HG02943 (cell line): Measurements from ENCODE around the gene LRRFIP1.
"Not testable (repeated sequence)": the region's sequence is repeated elsewhere in the genome, so short reads cannot be mapped to it uniquely, and the experiment has no call there.

Experiments used
- ATAC-seq: cut with Tn5 transposase; IDR thresholded peaks from one replicate; pipeline ENCODE4 v1.9.1; 2021; ENCODE audit warnings: mild to moderate bottlenecking, low read depth, moderate library complexity; ENCODE audit not compliant: unreplicated experiment

LRRFIP1 gene

GRCh38 chr2:237680702-237681478 is 53.5 kb downstream of the LRRFIP1 start:
- ATAC-seq = no peak

DNA sequence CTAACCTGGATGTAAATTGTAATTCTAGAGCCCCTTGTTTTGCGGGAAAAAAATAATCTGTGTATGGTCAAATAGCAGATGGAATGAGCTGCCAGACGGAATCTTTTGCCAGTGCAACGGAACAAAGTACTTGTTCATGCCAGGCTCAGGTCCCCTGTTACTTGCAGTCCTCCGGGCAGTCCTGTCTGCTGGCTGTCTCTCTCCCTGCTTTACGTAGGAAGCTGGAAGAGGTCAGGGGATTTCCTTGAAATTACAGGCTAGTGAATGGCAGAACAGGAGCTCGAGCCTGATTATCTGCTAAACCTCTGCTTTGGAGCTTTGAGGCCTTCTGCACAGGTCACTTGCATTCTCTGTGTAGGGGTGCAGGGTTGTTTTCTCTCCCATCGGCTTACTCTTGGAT is 54.8 kb downstream of the LRRFIP1 start:
- ATAC-seq = no peak

DNA sequence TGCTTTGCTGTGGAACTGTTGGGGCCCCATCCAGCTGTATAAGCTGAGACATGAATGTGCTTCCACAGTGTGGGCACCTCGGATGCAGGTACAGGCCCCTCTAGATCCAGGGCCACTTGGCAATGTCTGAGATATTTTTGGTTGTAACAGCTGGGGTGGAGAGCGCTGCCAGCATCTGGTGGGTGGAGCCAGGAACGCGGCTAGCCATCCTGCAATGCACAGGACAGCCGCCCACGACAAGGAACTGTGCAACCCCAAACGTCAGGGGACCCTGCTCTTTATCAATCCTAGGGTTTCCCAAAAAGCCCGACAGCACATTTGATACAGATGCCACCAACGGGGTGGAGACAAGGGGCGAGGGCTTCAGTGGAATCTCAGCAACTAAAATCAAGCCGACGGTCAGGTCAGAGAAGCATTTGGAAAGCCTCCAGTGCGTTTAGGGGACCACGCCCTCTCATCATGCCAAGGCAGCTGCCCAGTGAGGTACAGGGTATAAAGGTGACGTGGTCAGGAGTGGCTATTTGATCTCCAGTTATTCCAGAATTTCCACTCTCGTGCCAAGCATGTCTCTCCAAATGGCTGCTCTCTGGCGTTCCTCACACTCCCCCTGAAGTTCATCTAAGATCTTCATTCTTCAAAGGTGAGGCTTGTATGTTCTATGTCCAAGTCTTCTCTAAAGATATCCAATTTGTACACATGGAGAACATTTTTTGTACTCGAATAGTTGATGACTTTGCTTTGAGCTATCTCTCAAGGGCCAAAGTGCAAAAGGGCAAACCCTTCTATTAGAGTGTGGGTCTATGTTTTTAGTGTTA is 55.7 kb downstream of the LRRFIP1 start:
- no peak for ATAC-seq

DNA sequence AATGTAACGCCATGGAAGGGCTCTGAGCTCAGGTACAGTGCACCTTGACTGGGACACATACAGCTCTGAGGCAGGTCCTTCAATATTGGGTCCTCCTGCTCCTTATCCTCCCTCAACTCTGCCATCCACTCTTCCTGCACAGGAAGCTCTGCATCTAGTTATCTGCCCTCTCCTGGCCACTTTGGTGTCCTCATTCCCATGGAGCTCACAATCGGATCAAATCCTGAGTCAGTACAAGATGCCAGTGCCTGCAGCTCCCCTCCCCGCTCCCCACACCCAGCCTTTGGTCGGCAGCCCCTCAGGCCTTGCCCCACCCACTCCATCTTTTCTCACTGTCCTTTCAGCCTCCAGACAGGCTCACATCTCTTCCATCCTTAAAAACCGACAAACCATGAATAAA is 58.0 kb downstream of the LRRFIP1 start:
- ATAC-seq = no peak

GRCh38 chr2:237686659-237687136 is 59.3 kb downstream of the LRRFIP1 start:
- ATAC-seq = no peak

- no peak for ATAC-seq
Observed at GRCh38 chr2:237688081-237688480, 60.7 kb downstream of the LRRFIP1 start.

GRCh38 chr2:237688541-237688940 is 61.2 kb downstream of the LRRFIP1 start:
- not testable (repeated sequence) for ATAC-seq

DNA sequence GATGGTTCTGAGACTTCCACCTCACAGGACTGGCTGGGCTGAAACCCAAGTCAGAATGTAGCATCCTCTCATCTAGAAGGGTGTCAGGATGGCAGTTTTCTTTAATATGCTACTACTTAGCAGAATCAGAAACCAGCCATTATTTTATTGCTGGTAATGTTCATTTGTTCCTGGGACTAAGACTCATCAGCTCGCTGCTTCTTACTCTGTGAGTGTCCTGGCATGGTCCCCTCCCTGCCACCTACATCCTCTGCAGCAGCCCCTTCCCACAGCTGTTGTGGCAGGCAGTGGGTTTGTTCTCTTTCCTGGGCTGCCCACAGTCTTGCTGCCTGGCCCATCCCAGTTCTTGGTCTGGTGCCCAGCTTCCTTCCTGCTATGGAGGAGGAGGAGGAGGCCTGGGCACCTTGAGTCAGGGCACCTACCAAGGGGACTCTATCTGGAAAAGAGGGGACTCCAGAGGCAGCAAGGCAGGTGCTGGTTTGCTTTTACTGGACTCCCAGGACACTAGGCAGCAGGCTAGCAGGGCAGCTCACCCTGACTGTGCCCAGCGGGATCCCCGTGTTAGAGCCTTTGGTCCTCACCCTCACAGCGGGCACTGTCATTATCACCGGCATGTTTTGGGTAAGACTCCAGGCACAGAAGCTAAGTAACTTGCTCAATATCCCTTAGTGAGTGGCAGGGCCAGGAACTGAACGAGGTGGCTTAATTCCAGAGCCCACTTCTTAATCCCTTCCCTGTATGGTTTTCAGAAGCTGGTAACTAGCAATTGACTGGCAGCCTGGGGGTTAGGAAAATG is 62.1 kb downstream of the LRRFIP1 start:
- no peak for ATAC-seq

DNA sequence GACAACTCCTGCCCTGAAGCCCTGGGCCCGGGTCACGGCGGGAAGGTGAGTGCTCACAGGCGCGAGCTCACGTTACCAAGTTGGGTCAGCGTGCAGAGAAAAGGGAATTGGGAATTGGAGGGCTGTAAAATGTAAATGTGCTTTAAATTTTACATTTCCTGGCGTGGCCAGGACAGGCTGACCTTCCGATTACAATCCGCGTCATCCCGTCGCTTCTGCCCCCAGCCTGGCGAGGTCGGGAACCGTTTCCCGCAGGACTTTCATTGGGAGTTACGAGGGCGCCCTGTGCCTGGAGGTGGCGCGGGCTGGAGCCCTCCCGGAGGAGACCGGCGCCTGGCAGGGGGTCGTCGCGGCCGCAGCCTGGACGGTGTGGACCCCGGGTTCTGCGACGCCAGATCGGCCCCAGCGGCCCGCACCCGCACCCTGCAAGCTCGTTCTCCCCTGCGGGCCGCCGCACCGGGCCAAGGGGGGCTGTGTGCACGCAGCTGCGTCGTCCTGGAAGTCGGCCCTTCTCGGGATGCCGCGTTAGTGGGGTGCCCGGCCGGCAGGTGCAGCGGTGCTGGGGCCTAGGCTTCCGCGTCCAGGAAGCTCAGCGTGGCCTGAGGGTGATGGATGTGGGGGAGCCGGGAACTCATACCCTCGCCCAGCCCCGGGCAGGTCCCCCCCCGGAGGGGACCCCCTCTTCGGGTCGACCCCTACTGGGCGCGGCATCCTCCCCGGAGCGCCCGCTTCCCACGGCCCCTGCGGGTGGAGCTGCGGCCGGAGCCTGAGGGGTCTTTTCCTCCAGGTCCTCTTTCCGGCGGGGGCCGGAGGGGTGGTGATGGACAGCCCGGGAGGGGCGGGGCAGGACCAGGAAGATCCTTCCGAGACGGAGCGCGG is 63.9 kb downstream of the LRRFIP1 start:
- ATAC-seq = no peak

- ATAC-seq = peak; percentile 47
Observed at GRCh38 chr2:237691908-237692600, 64.7 kb downstream of the LRRFIP1 start.

- peak; percentile 6 for ATAC-seq
Observed at GRCh38 chr2:237692601-237693290, 65.4 kb downstream of the LRRFIP1 start.

GRCh38 chr2:237693291-237693994 is 66.1 kb downstream of the LRRFIP1 start:
- ATAC-seq = no peak

- ATAC-seq = no peak
Observed at GRCh38 chr2:237694415-237695194, 67.2 kb downstream of the LRRFIP1 start.

GRCh38 chr2:237695201-237695780 is 67.9 kb downstream of the LRRFIP1 start:
- no peak for ATAC-seq

DNA sequence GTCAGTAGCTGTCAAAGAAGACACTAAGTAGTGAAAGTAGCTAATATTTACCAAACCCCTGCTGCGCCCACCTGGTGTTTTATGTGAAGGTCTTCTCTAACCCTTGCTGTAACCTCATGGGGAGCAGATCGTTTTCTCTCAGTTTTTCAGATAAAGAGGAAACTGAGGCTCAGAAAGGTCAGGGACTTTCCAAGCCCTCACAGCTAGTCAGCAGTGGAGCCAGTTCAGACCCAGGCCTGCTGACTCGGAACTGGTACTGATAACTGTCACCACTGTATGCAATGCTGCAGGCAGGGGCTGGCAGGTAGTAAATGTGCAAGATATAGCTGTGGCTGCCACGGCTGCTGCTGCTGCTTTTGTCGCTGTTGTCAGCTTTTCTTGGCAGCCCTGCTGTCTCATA is 69.1 kb downstream of the LRRFIP1 start:
- no peak for ATAC-seq

DNA sequence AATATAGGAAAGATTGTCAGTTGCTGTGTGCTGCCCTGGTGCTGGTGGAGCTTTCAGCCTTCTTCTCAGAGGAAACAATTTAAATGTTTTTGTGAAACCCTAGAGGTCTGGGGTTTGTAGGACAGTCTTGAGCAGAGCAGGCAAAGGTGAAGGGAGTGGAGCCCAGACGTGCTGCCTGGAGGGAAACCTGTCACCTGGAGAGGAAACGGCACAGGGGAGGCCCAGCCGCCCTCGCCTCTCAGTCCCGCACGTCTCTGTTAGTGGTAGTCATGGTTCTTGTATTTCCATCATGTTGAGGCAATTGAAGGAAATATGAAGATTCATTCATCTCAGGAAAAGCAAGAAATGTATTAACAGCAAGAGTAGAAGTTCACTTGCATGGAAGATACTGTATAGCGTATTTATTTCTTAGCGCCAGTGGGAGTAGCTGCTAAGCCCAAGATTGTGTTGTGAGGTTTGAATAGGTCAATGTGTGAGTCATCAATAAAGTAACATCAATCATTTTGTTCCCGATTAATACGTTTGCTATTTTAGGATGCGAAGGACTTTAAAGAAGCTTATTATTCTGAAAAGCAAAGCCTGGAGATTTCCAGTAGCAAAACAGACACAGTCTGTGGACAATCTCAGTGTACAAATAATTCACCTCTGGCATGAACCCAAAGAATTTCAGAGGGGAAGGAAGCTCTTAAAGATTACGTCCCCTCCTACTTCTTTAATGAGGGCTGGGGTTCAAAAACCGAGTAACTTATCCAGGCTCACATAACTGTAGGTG is 70.4 kb downstream of the LRRFIP1 start:
- no peak for ATAC-seq
